Epithelial cell of proximal tubule (primary cell): ENCODE results near the gene MRPL39. TPM values are rescaled to one million over a fixed set of nuclear protein-coding genes. Genes with fewer than 3 reads are reported as not detected.

Source experiments
- DNase-seq: peaks from one replicate; pipeline ENCODE4 v3.0.0-alpha.2; 2011; ENCODE audit warnings: low read depth
- H3K4me3 ChIP-seq: 2 replicates; pipeline ENCODE4 v1.5.1; 2011; ENCODE audit warnings: low read depth, mild to moderate bottlenecking, low read length
- total RNA-seq: library from RNA; depleted of rRNA; stranded (reverse); fragments of >200 nt; gene quantifications from 2 replicates; pipeline ENCODE4 v1.2.3, GENCODE V29; 2015
- TF ChIP-seq, protein P1 (sequence below): conservative IDR thresholded peaks from 2 replicates; pipeline ENCODE4 v1.5.1; 2012; ENCODE audit warnings: low read depth, mild to moderate bottlenecking, low read length

Gene MRPL39
- total RNA-seq, 1 donor from 2014 or later = 65.4 TPM

GRCh38 chr21:25569084-25569483, 38.2 kb downstream of the MRPL39 start:
- TF ChIP-seq, protein P1, sequence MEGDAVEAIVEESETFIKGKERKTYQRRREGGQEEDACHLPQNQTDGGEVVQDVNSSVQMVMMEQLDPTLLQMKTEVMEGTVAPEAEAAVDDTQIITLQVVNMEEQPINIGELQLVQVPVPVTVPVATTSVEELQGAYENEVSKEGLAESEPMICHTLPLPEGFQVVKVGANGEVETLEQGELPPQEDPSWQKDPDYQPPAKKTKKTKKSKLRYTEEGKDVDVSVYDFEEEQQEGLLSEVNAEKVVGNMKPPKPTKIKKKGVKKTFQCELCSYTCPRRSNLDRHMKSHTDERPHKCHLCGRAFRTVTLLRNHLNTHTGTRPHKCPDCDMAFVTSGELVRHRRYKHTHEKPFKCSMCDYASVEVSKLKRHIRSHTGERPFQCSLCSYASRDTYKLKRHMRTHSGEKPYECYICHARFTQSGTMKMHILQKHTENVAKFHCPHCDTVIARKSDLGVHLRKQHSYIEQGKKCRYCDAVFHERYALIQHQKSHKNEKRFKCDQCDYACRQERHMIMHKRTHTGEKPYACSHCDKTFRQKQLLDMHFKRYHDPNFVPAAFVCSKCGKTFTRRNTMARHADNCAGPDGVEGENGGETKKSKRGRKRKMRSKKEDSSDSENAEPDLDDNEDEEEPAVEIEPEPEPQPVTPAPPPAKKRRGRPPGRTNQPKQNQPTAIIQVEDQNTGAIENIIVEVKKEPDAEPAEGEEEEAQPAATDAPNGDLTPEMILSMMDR = no peak
- no peak overlapping the region for H3K4me3 ChIP-seq
- DNase-seq = no peak

GRCh38 chr21:25568246-25568645, 39.0 kb downstream of the MRPL39 start:
- H3K4me3 ChIP-seq = peak overlapping the region; percentile 9
- no peak for DNase-seq
- TF ChIP-seq, protein P1 = no peak

GRCh38 chr21:25567472-25567871, 39.8 kb downstream of the MRPL39 start:
- DNase-seq = no peak
- TF ChIP-seq, protein P1 = peak; percentile 9
- H3K4me3 ChIP-seq = peak overlapping the region; percentile 78

- TF ChIP-seq, protein P1 = no peak
- H3K4me3 ChIP-seq = peak overlapping the region; percentile 78
- DNase-seq = no peak
These were observed 40.6 kb downstream of the MRPL39 start for GRCh38 chr21:25566645-25567044.

DNA sequence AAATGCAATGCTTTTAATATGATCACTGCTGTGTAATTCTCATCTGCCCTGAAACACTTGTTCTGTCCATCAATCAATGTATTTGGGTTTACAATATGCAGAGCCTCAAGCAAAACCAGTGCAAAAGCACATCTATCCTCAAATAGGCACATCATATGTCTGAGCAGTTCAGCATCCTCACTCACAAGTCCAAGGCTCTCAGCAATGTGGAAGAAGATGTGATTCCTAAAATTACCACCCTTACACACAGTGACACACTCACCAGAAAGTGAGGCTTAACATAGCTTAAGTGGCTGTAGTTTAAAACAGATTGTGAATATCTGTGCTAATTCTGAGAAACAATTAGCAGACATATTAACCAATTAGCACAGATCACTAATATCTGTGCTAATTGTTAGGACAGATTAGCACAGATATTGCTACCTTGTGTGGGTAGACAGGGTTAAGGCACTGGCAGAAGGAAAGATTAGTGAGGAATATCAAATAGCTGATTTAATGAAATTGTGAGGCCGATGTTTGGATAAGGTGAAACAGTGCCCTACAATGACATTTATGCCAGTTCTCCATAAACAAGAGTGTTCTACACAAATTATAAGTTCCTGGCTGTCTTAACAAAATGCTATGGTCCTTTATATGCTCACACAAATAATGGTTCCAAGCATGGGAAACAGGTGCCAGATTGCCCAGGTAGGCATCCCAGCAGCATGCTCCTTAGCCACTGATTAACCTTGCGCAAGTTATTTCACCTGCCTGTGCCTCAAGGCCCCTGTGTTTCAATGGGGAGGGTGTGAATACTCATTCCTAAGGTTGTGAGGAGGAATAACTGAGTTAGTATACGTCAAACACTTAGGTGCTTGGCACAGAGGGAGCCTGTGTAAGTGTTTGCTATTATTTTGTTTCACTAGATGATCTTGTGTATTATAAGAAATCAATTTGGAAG, 41.7 kb downstream of the MRPL39 start:
- TF ChIP-seq, protein P1 = no peak
- peak overlapping the region; percentile 78 for H3K4me3 ChIP-seq
- no peak for DNase-seq

DNA sequence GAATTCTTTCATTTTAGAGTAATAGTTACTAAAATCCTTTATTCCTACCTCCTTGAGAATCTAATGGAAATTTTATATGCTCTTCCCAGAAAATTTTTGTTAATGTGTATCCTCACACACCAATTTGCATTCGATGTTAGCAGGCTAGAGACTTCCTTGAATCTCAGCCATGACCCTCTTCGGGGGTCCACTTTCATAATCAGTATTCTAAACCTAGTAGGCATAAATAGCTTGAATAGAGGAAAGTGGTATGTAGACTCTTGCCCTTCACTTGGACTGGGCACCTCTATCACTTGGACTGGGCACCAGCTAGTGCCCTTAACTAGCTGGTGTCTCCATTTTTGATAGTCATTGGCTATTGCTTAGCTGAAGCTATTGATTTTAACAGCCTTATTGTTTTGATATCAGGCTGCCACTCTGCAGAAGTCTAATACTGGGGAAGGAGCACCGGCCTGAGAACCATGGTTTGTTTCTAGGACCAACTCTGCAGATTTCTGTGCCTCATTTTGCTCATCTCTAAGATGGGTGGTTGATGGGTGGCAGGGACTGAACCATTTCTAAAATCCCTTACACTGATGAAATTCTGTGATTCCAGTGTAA, 42.8 kb downstream of the MRPL39 start:
- TF ChIP-seq, protein P1 = no peak
- no peak for DNase-seq
- H3K4me3 ChIP-seq = peak overlapping the region; percentile 78
